NCI-H2227 (cell line): ENCODE measurements around the gene CYB561.

ENCODE experiments used
- DNase-seq: peaks from one replicate; lab custom pipeline; 2025; ENCODE audit not compliant: unreplicated experiment; lab: John Stamatoyannopoulos, UW

CYB561 gene

GRCh38 chr17:63418540-63418939 lies 27.6 kb downstream of the CYB561 start:
- no peak for DNase-seq

- no peak for DNase-seq
Observed at GRCh38 chr17:63414222-63414621, 31.9 kb downstream of the CYB561 start.

GRCh38 chr17:63413128-63413527 lies 33.0 kb downstream of the CYB561 start:
- DNase-seq: no peak

GRCh38 chr17:63412234-63412633 lies 33.9 kb downstream of the CYB561 start:
- DNase-seq: no peak

- no peak for DNase-seq
Observed at GRCh38 chr17:63407741-63408330, 38.3 kb downstream of the CYB561 start.

- DNase-seq: peak; percentile 92
Observed at GRCh38 chr17:63406689-63407330, 39.3 kb downstream of the CYB561 start.

GRCh38 chr17:63405741-63406261 lies 40.3 kb downstream of the CYB561 start:
- peak; percentile 66 for DNase-seq

- DNase-seq: no peak
Observed at GRCh38 chr17:63405020-63405419, 41.1 kb downstream of the CYB561 start.

GRCh38 chr17:63402431-63403212 lies 43.5 kb downstream of the CYB561 start:
- no peak for DNase-seq

- no peak for DNase-seq
Observed at GRCh38 chr17:63399856-63400255, 46.2 kb downstream of the CYB561 start.

GRCh38 chr17:63399316-63399715 lies 46.8 kb downstream of the CYB561 start:
- DNase-seq: no peak

GRCh38 chr17:63398680-63399079 lies 47.4 kb downstream of the CYB561 start:
- DNase-seq: no peak

- DNase-seq: no peak
Observed at GRCh38 chr17:63395075-63395805, 50.9 kb downstream of the CYB561 start.

- no peak for DNase-seq
Observed at GRCh38 chr17:63390090-63390489, 56.0 kb downstream of the CYB561 start.

- DNase-seq: no peak
Observed at GRCh38 chr17:63387656-63388340, 58.3 kb downstream of the CYB561 start.

- no peak for DNase-seq
Observed at GRCh38 chr17:63382826-63383225, 63.3 kb downstream of the CYB561 start.
